RWPE1 (cell line): Measurements from ENCODE around the gene ABCB9.
"Not testable (repeated sequence)": the region's sequence is repeated elsewhere in the genome, so short reads cannot be mapped to it uniquely, and the experiment has no call there.

ENCODE experiments used
- CTCF ChIA-PET: fragments of 350-600 bp; sonication (Branson Sonifier 250); formaldehyde crosslinking; extraction: SDS; loops from one replicate; lab custom pipeline; 2021; lab: Yijun Ruan, JAX
- POLR2A ChIA-PET: fragments of 400-600 bp; formaldehyde crosslinking; extraction: SDS; loops from one replicate; lab custom pipeline; 2020; ENCODE audit warnings: antibody characterized with exemption; ENCODE audit not compliant: low non-redundant PET; lab: Yijun Ruan, JAX
- DNase-seq: peaks from one replicate; pipeline ENCODE4 v3.0.0; 2012; ENCODE audit warnings: low spot score
- H3K27ac ChIP-seq: fragments of 450-650 bp; 2 replicates; pipeline ENCODE4 v1.5.1; 2017
- TF ChIP-seq, protein P1 (sequence below): fragments of 450-650 bp; conservative IDR thresholded peaks from 2 replicates; pipeline ENCODE4 v1.5.1; 2017; ENCODE audit warnings: low read depth, mild to moderate bottlenecking

The ABCB9 gene

DNA sequence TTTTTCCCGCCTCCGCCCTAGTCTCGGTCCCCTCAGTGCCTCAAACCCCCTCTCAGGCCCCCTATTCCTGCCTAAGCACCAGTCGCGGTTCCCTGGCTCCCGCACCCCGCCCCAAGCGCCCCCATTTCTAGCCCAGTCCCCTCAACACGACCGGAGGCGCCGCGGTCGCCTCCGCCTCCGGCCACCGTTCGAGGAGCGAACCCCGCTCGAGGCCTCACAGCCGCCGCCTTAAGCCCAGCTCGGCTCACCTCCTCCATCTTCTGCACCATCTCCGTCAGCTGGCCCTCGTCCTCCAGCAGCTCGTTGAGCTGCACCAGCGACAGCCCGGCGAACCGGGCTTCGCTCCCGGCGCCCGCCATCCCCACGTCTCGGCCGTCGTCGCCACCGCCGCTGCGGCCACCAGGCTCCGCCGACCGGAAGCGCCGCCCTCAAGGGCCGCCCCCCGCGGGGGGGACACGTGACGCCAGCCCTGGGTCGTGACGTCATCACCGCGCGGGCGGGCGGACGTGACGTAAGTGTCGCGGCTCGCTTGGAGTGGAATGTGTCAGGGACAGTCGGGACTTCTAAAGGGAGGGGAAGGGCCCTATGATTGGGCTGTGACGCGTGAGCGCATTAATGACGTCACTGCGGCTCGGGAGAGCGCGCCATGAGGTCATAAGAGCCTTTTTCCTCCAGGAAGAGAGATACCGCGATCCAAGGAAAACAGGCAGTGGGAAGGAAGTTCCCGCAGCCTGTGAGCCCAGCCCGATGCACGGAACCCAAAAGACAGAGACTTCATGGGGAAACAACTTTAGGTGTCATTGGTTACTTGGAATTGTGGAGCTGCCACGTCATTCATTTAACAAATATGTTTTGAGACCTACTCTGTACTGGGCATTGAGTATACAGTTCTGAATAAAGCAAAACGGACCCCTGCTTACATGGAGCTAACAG is 70.3 kb downstream of the ABCB9 start, which contains the start of gene VPS37B:
Gene VPS37B (minus strand): TSS at position 421 of the 933 bp plus-strand sequence. CDS start 62 bp downstream, at position 359.
- peak; percentile 88 for DNase-seq

DNA sequence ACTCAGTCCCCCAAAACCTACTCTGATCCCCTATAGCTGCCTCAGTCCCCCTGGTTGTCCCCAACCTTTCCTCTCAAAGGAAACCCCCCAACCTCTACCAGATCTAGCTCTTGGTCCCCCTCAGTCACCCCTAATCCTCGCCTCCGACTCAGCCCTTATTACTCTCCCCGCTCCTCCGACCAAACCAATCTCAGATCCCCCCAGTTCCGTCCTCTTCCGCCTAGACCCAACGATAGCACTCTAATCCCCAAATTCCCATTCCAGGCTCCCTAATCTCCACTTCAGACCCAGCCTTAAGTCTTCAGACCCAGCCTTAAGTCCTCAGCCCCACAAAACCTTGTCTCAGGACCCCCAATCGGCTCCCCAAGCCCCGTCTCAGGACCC is 71.0 kb downstream of the ABCB9 start:
- DNase-seq = no peak
- ChIA-PET CTCF (interaction anchor here (0.5 to 0.7 kb wide), 3 partner anchors 17 to 102 kb away, joined by 3 read pairs; no protein-coding TSS in a partner anchor), POLR2A (interaction anchor here (0.7 kb wide), 1 partner anchor 120 kb away, joined by 5 read pairs; no protein-coding TSS in a partner anchor)
- H3K27ac ChIP-seq = peak overlapping the region; percentile 91
- TF ChIP-seq, protein P1, sequence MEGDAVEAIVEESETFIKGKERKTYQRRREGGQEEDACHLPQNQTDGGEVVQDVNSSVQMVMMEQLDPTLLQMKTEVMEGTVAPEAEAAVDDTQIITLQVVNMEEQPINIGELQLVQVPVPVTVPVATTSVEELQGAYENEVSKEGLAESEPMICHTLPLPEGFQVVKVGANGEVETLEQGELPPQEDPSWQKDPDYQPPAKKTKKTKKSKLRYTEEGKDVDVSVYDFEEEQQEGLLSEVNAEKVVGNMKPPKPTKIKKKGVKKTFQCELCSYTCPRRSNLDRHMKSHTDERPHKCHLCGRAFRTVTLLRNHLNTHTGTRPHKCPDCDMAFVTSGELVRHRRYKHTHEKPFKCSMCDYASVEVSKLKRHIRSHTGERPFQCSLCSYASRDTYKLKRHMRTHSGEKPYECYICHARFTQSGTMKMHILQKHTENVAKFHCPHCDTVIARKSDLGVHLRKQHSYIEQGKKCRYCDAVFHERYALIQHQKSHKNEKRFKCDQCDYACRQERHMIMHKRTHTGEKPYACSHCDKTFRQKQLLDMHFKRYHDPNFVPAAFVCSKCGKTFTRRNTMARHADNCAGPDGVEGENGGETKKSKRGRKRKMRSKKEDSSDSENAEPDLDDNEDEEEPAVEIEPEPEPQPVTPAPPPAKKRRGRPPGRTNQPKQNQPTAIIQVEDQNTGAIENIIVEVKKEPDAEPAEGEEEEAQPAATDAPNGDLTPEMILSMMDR = no peak

More for the DNA sequence above, 70.3 kb downstream of the ABCB9 start, which contains the start of gene VPS37B:
- CTCF ChIA-PET = interaction anchor here (0.5 to 1.1 kb wide), 3 partner anchors 26 to 70 kb away, joined by 3 read pairs; no protein-coding TSS in a partner anchor
- POLR2A ChIA-PET = interaction anchor here (0.7 kb wide), 2 partner anchors 44 to 121 kb away, joined by 4 to 5 read pairs; no protein-coding TSS in a partner anchor
- TF ChIP-seq, protein P1 = no peak
- H3K27ac ChIP-seq = peak within 1 kb of the TSS; percentile 91

DNA sequence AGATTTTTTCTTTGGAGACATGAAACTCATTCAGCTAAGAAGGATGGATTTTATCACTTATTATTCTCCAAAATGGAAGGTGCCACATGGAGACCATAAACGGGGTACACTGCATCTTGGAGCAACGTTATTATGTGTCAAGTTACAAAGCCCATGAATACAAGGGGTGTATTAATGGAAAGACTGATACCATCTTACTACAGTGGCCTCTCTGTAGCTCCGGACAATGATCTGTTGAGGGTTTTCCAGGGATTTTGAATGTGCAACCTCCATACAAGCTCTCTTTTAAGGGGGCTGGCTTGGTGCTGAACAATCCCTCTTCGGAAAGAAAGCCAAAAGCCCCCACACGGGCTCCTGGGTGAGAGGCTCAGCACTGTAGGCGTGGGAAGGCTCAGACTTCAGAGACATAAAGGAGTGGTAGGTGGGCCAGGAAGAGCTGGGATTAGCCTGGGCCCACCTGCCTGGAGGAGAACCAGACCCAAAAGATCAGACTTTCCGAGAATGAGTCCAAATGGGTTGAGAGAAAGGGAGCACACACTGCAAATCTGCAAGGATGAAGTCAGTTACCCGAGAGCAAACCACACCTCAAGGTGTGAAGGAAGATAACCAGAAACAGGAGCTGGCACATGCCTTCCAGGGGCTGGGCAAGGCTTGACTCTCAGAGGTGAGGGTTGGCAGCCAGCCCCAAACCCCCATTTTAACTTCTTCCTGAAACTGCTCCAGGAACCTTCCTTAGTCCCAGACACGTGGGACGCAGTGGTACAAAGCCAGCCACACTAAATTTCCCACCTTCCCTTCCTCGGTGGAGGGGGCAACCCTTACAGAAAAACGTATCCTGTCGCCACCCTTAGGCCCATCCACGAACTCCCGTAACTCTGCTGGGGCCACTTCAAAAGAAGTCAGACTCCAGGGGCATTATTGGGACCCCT is 71.8 kb downstream of the ABCB9 start:
- ChIA-PET CTCF (interaction anchor here (0.6 to 1.6 kb wide), 7 partner anchors 16 to 189 kb away, joined by 3 to 5 read pairs (median 3); no protein-coding TSS in a partner anchor), POLR2A (interaction anchor here (0.6 kb wide), 1 partner anchor 26 kb away, joined by 5 read pairs; no protein-coding TSS in a partner anchor)
- H3K27ac ChIP-seq = peak overlapping the region; percentile 91
- TF ChIP-seq, protein P1 = peak; percentile 18; the same call in 1 of the 2 replicates
- no peak for DNase-seq

DNA sequence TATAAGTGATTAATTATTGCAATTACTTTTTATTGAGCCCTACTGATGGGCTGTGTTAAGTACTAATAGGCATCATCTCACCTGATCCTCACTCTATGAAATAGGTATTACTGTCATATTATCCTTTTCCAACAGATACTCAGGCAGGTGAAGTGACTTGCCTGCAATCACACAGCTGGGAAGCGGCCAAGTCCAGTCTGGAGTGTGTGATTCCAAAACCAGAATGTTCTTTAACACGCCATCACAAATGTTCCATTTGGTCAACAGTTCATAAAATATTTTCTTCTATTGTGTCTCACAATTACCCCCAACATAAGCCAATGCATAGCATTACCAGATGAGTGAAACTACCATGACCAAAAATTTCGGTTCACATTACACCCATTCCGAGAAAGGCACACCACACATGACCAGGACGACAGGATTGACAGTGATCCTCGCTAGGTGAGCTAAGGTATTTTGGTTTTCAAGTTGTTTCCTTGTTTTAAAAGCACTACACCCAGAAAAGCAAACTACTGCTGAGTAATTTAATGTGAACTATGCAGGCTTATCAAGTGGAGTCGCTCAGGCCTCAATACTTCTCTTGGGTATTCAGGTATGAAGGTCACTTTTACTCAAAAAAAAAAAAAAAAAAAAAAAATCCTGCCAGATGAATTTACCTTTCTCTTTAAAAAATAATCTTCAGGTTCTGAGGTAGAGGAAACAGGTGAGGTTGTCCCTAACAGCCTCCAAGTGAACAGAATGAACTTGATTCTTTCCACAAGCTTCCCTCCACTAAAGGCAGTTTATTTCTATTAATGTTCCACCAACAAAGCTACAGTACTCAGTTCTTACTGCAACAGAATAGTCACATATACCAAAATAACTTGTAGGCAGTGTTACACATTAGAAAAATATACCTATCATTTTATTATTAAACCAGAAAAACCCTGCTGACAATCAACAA is 72.8 kb downstream of the ABCB9 start:
- TF ChIP-seq, protein P1 = no peak
- ChIA-PET CTCF (interaction anchor here (0.6 to 1.6 kb wide), 5 partner anchors 26 to 188 kb away, joined by 3 to 5 read pairs (median 3); no protein-coding TSS in a partner anchor), POLR2A (interaction anchor here (0.6 kb wide), 1 partner anchor 26 kb away, joined by 5 read pairs; no protein-coding TSS in a partner anchor)
- no peak for DNase-seq
- peak overlapping the region; percentile 85 for H3K27ac ChIP-seq

DNA sequence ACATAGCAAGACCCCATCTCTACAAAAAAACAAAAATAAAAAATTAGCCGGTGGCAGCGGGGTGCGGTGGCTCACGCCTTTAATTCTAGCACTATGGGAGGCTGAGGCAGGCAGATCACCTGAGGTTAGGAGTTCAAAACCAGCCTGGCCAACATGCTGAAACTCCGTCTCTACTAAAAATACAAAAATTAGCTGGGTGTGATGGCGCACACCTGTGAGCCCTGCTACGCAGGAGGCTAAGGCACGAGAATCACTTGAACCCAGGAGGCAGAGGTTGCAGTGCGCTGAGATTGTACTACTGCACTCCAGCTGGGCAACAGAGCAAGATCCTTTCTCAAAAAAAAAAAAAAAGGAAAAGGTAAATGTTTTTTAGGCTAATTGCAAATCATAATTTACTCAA is 73.5 kb downstream of the ABCB9 start:
- H3K27ac ChIP-seq = peak overlapping the region; percentile 85
- CTCF ChIA-PET = interaction anchor here (1.5 kb wide), 1 partner anchor 32 kb away, joined by 4 read pairs; no protein-coding TSS in a partner anchor
- POLR2A ChIA-PET, DNase-seq: not testable (repeated sequence)
